NCI-H82 (cell line): ENCODE results near the gene MAPKBP1.

Experiments
- DNase-seq: peaks from one replicate; lab custom pipeline; 2025; lab: John Stamatoyannopoulos, UW

Gene MAPKBP1

GRCh38 chr15:41850482-41851166, 76.3 kb downstream of the MAPKBP1 start:
- DNase-seq, result no peak

GRCh38 chr15:41851167-41851523, 76.9 kb downstream of the MAPKBP1 start:
- DNase-seq, result no peak

GRCh38 chr15:41851755-41852370, 77.6 kb downstream of the MAPKBP1 start:
- no peak for DNase-seq

GRCh38 chr15:41852736-41853590, 78.7 kb downstream of the MAPKBP1 start:
- no peak for DNase-seq

GRCh38 chr15:41853831-41854230, 79.5 kb downstream of the MAPKBP1 start:
- no peak for DNase-seq

GRCh38 chr15:41854443-41854842, 80.2 kb downstream of the MAPKBP1 start:
- DNase-seq, result no peak

GRCh38 chr15:41855261-41855961, 81.1 kb downstream of the MAPKBP1 start:
- DNase-seq, result no peak

GRCh38 chr15:41856262-41856661, 82.0 kb downstream of the MAPKBP1 start:
- DNase-seq, result no peak

GRCh38 chr15:41856716-41857115, 82.4 kb downstream of the MAPKBP1 start:
- DNase-seq, result no peak

- DNase-seq, result no peak
Observed at GRCh38 chr15:41857316-41857715, 83.0 kb downstream of the MAPKBP1 start.

GRCh38 chr15:41858756-41859155, 84.5 kb downstream of the MAPKBP1 start:
- DNase-seq, result no peak

- no peak for DNase-seq
Observed at GRCh38 chr15:41860049-41860828, 86.0 kb downstream of the MAPKBP1 start.

- DNase-seq, result no peak
Observed at GRCh38 chr15:41861736-41862356, 87.6 kb downstream of the MAPKBP1 start.

GRCh38 chr15:41862515-41863116, 88.3 kb downstream of the MAPKBP1 start:
- no peak for DNase-seq

- no peak for DNase-seq
Observed at GRCh38 chr15:41865490-41866055, 91.3 kb downstream of the MAPKBP1 start.

- no peak for DNase-seq
Observed at GRCh38 chr15:41866263-41866703, 92.0 kb downstream of the MAPKBP1 start.

- DNase-seq, result no peak
Observed at GRCh38 chr15:41866872-41867579, 92.7 kb downstream of the MAPKBP1 start.

- DNase-seq, result no peak
Observed at GRCh38 chr15:41868321-41868720, 94.0 kb downstream of the MAPKBP1 start.
